H9 (cell line): Measurements from ENCODE around the gene GTF2B. TPM values are rescaled to one million over a fixed set of nuclear protein-coding genes. Genes with fewer than 3 reads are reported as not detected.
"Not testable (repeated sequence)": the region's sequence is repeated elsewhere in the genome, so short reads cannot be mapped to it uniquely, and the experiment has no call there.

ENCODE experiments used
- DNase-seq: peaks from one replicate; pipeline ENCODE4 v3.0.0-alpha.2; 2017
- H2AFZ ChIP-seq: one replicate; pipeline ENCODE4 v1.6.1; 2013; ENCODE audit warnings: mild to moderate bottlenecking, low read length, control low read depth, moderate library complexity
- H2AK5ac ChIP-seq: 2 replicates; pipeline ENCODE4 v1.6.1; 2013; ENCODE audit warnings: low read length, control low read depth, mixed read lengths; ENCODE audit not compliant: insufficient read length
- H2BK120ac ChIP-seq: one replicate; pipeline ENCODE4 v1.6.1; 2013; ENCODE audit warnings: low read depth, mild to moderate bottlenecking, low read length, control low read depth, inconsistent platforms; ENCODE audit not compliant: poor library complexity, severe bottlenecking
- H2BK12ac ChIP-seq: 2 replicates; pipeline ENCODE4 v1.6.1; 2013; ENCODE audit warnings: low read length, control low read depth, mixed read lengths, low read depth; ENCODE audit not compliant: insufficient read length
- H2BK15ac ChIP-seq: 2 replicates; pipeline ENCODE4 v1.6.1; 2013; ENCODE audit warnings: low read depth, low read length, control low read depth
- H2BK20ac ChIP-seq: one replicate; pipeline ENCODE4 v1.6.1; 2013; ENCODE audit warnings: low read depth, mild to moderate bottlenecking, low read length, control low read depth, inconsistent platforms; ENCODE audit not compliant: poor library complexity, severe bottlenecking
- H2BK5ac ChIP-seq: 2 replicates; pipeline ENCODE4 v1.6.1; 2013; ENCODE audit warnings: low read length, control low read depth, mixed read lengths; ENCODE audit not compliant: insufficient read length
- H3K14ac ChIP-seq: 2 replicates; pipeline ENCODE4 v1.6.1; 2013; ENCODE audit warnings: low read length, control low read depth; ENCODE audit not compliant: insufficient read depth
- H3K18ac ChIP-seq: 2 replicates; pipeline ENCODE4 v1.6.1; 2013; ENCODE audit warnings: low read depth, mild to moderate bottlenecking, mixed read lengths, low read length, control low read depth; ENCODE audit not compliant: insufficient read length
- H3K23ac ChIP-seq: 2 replicates; pipeline ENCODE4 v1.6.1; 2013; ENCODE audit warnings: low read length, control low read depth, mixed read lengths, low read depth; ENCODE audit not compliant: insufficient read length
- H3K23me2 ChIP-seq: 2 replicates; pipeline ENCODE4 v1.6.1; 2013; ENCODE audit warnings: low read depth, mild to moderate bottlenecking, mixed read lengths, low read length, control low read depth; ENCODE audit not compliant: insufficient read length, poor library complexity, severe bottlenecking
- H3K27ac ChIP-seq: 2 replicates; pipeline ENCODE4 v1.5.1; 2013; ENCODE audit warnings: low read length, control low read depth, mixed read lengths, low read depth; ENCODE audit not compliant: insufficient read length
- H3K27me3 ChIP-seq: 2 replicates; pipeline ENCODE4 v1.6.1; 2013; ENCODE audit warnings: low read length, control low read depth, inconsistent platforms; ENCODE audit not compliant: insufficient read depth
- H3K4ac ChIP-seq: 2 replicates; pipeline ENCODE4 v1.6.1; 2013; ENCODE audit warnings: low read depth, mild to moderate bottlenecking, control low read depth, inconsistent platforms, low read length, moderate library complexity
- H3K4me1 ChIP-seq: 2 replicates; pipeline ENCODE4 v1.6.1; 2013; ENCODE audit warnings: low read length, control low read depth, inconsistent platforms; ENCODE audit not compliant: insufficient read depth
- H3K4me2 ChIP-seq: 2 replicates; pipeline ENCODE4 v1.6.1; 2013; ENCODE audit warnings: low read length, control low read depth, mixed read lengths; ENCODE audit not compliant: insufficient read length, insufficient read depth
- H3K56ac ChIP-seq: 2 replicates; pipeline ENCODE4 v1.6.1; 2013; ENCODE audit warnings: low read depth, mild to moderate bottlenecking, mixed read lengths, low read length, control low read depth; ENCODE audit not compliant: insufficient read length
- H3K79me1 ChIP-seq: 2 replicates; pipeline ENCODE4 v1.6.1; 2013; ENCODE audit warnings: low read depth, mild to moderate bottlenecking, moderate library complexity, low read length, control low read depth, inconsistent platforms; ENCODE audit not compliant: insufficient read depth, poor library complexity, severe bottlenecking
- H3K79me2 ChIP-seq: 2 replicates; pipeline ENCODE4 v1.6.1; 2013; ENCODE audit warnings: low read length, control low read depth, inconsistent platforms; ENCODE audit not compliant: insufficient read depth
- H3K9ac ChIP-seq: 2 replicates; pipeline ENCODE4 v1.6.1; 2013; ENCODE audit warnings: low read length, control low read depth, mixed read lengths; ENCODE audit not compliant: insufficient read length; ENCODE audit errors: extremely low read depth
- H3K9me3 ChIP-seq: one replicate; pipeline ENCODE4 v1.6.1; 2013; ENCODE audit warnings: low read depth, low read length, inconsistent platforms; ENCODE audit not compliant: control insufficient read depth
- H3T11ph ChIP-seq: one replicate; pipeline ENCODE4 v1.6.1; 2013; ENCODE audit warnings: mild to moderate bottlenecking, low read length, control low read depth, inconsistent platforms
- H4K20me1 ChIP-seq: one replicate; pipeline ENCODE4 v1.6.1; 2013; ENCODE audit not compliant: control insufficient read depth, insufficient read length, insufficient read depth
- H4K5ac ChIP-seq: 2 replicates; pipeline ENCODE4 v1.6.1; 2013; ENCODE audit warnings: low read depth, mild to moderate bottlenecking, mixed read lengths, low read length, control low read depth; ENCODE audit not compliant: insufficient read length
- H4K8ac ChIP-seq: replicated peaks from 2 replicates; pipeline ENCODE4 v1.6.1; 2013; ENCODE audit warnings: low read length, control low read depth, mixed read lengths, low read depth; ENCODE audit not compliant: insufficient read length
- H4K91ac ChIP-seq: 2 replicates; pipeline ENCODE4 v1.6.1; 2013; ENCODE audit warnings: low read depth, mild to moderate bottlenecking, moderate library complexity, mixed read lengths, low read length, control low read depth; ENCODE audit not compliant: insufficient read length
- H3K27ac Mint-ChIP-seq, 3 experiments: 2 replicates in 2 of 3; 3 replicates in 1 of 3; pipeline ENCODE4 v1.8.0; 2020 to 2021; ENCODE audit warnings: mixed read lengths in 3 of 3, mild to moderate bottlenecking in 1 of 3, moderate library complexity in 1 of 3
- H3K27me3 Mint-ChIP-seq: 2 replicates; pipeline ENCODE4 v1.8.0; 2021; ENCODE audit warnings: low read depth, mild to moderate bottlenecking, moderate library complexity, mixed read lengths
- H3K36me3 Mint-ChIP-seq, 3 experiments: 2 replicates in 2 of 3; 3 replicates in 1 of 3; pipeline ENCODE4 v1.8.0; 2020 to 2021; ENCODE audit warnings: low read depth in 3 of 3, mixed read lengths in 3 of 3; ENCODE audit not compliant: insufficient read depth in 1 of 3
- H3K4me1 Mint-ChIP-seq, 2 experiments: 2 replicates each; pipeline ENCODE4 v1.8.0; 2020; ENCODE audit warnings: mixed read lengths in 2 of 2
- H3K4me3 Mint-ChIP-seq, 2 experiments: 2 replicates in 1 of 2; 3 replicates in 1 of 2; pipeline ENCODE4 v1.8.0; 2020 to 2021; ENCODE audit warnings: mild to moderate bottlenecking in 2 of 2, mixed read lengths in 2 of 2, moderate library complexity in 1 of 2
- H3K9me3 Mint-ChIP-seq, 2 experiments: 2 replicates in 1 of 2; 3 replicates in 1 of 2; pipeline ENCODE4 v1.8.0; 2020; ENCODE audit warnings: mild to moderate bottlenecking in 2 of 2, mixed read lengths in 2 of 2, moderate library complexity in 1 of 2
- CTCF ChIP-seq: fragments of 200-600 bp; sonication (generic); conservative IDR thresholded peaks from 3 replicates; pipeline ENCODE4 v1.8.0; 2021; ENCODE audit warnings: antibody characterized with exemption, mild to moderate bottlenecking
- WGBS: extraction: QIAGEN DNeasy Blood & Tissue Kit; methylation state at CpG from one replicate; pipeline ENCODE4 v1.1.7; 2013; ENCODE audit warnings: missing lambda C conversion rate, low lambda C conversion rate, mixed read lengths; ENCODE audit not compliant: insufficient read length; ENCODE audit errors: extremely low coverage; 5-methylcytosine and 5-hydroxymethylcytosine counted together
- total RNA-seq: library from RNA; stranded (reverse); gene quantifications from 2 replicates; pipeline ENCODE4 v1.2.1, GENCODE V29; 2021

Gene GTF2B
- total RNA-seq, 1 experiment from 2014 or later, result 23.2 TPM

GRCh38 chr1:88916883-88917282 lies 25.5 kb upstream of the GTF2B start:
- no peak overlapping the region for H2BK12ac ChIP-seq
- Mint-ChIP-seq H3K27ac (no peak overlapping the region), H3K36me3 (peaks cover 15 to 24% (median 19%) of the 10 kb centered on the region in 3 experiments), H3K4me3 (no peak overlapping the region), H3K4me1 (no peaks in the 10 kb centered on the region), H3K9me3 (peaks cover 5 to 18% of the 10 kb centered on the region in 2 experiments), H3K27me3 (no peaks in the 10 kb centered on the region)
- H3K27me3 ChIP-seq, result no peaks in the 10 kb centered on the region
- no peaks in the 10 kb centered on the region for H3K79me1 ChIP-seq
- H3K9ac ChIP-seq, result no peak overlapping the region
- H3K18ac ChIP-seq, result no peak overlapping the region
- no peak overlapping the region for H3K4ac ChIP-seq
- H2BK5ac ChIP-seq, result no peak overlapping the region
- no peak overlapping the region for H2BK15ac ChIP-seq
- no peak overlapping the region for H2BK20ac ChIP-seq
- H3T11ph ChIP-seq, result no peak overlapping the region
- H4K5ac ChIP-seq, result no peak overlapping the region
- no peak overlapping the region for H3K27ac ChIP-seq
- no peak overlapping the region for H3K4me2 ChIP-seq
- no peaks in the 10 kb centered on the region for H3K23me2 ChIP-seq
- H3K4me1 ChIP-seq, result no peaks in the 10 kb centered on the region
- no peak overlapping the region for H3K56ac ChIP-seq
- H2AFZ ChIP-seq, result no peak overlapping the region
- no peak for DNase-seq
- no peak overlapping the region for H3K23ac ChIP-seq
- H4K91ac ChIP-seq, result no peak overlapping the region
- H3K9me3 ChIP-seq, result no peaks in the 10 kb centered on the region
- no peak overlapping the region for H4K8ac ChIP-seq
- H3K79me2 ChIP-seq, result no peaks in the 10 kb centered on the region
- H4K20me1 ChIP-seq, result no peaks in the 10 kb centered on the region
- no peak for TF ChIP-seq CTCF
- WGBS, result no CpG with 5 or more reads among the region's 1 CpG
- no peak overlapping the region for H3K14ac ChIP-seq
- no peak overlapping the region for H2BK120ac ChIP-seq
- no peak overlapping the region for H2AK5ac ChIP-seq

GRCh38 chr1:88911800-88912199 lies 20.4 kb upstream of the GTF2B start:
- H2BK12ac ChIP-seq, H3K9me3 ChIP-seq, H2BK5ac ChIP-seq, H3K14ac ChIP-seq, H3K23me2 ChIP-seq, H3K18ac ChIP-seq, H3K23ac ChIP-seq, H3K4me1 Mint-ChIP-seq, H3K27ac ChIP-seq, H4K5ac ChIP-seq, H4K20me1 ChIP-seq, H3K9ac ChIP-seq, DNase-seq, H2BK120ac ChIP-seq, H3K4me3 Mint-ChIP-seq, H3K27ac Mint-ChIP-seq, H3K27me3 ChIP-seq, H2BK15ac ChIP-seq, H4K8ac ChIP-seq, H3K27me3 Mint-ChIP-seq, H3K36me3 Mint-ChIP-seq, H3K4ac ChIP-seq, H3K56ac ChIP-seq, H2AK5ac ChIP-seq, H3K9me3 Mint-ChIP-seq, H3K79me1 ChIP-seq, H3K79me2 ChIP-seq, H3T11ph ChIP-seq, H2BK20ac ChIP-seq, H2AFZ ChIP-seq, H4K91ac ChIP-seq, H3K4me2 ChIP-seq, H3K4me1 ChIP-seq: not testable (repeated sequence)
- WGBS, result no CpG with 5 or more reads among the region's 9 CpGs
